SK-N-SH (cell line): ENCODE results near the gene B2M. TPM values are rescaled to one million over a fixed set of nuclear protein-coding genes. Genes with fewer than 3 reads are reported as not detected.
A peak's percentile ranks its signal among the peaks of the same experiment; 100 is the strongest.

Experiments
- CTCF ChIA-PET: fragments of 300-600, 350-600 bp; formaldehyde crosslinking; extraction: SDS; loops from one replicate; lab custom pipeline; 2021; lab: Yijun Ruan, JAX
- POLR2A ChIA-PET: fragments of 350-600 bp; sonication (Branson Sonifier 250); formaldehyde crosslinking; extraction: SDS; loops from one replicate; lab custom pipeline; 2020; ENCODE audit warnings: antibody characterized with exemption, inconsistent platforms; lab: Yijun Ruan, JAX
- DNase-seq: peaks from one replicate; pipeline ENCODE4 v3.0.0; 2012
- H2AFZ ChIP-seq: fragments of 200-600 bp; sonication (generic); 2 replicates; pipeline ENCODE4 v1.8.1; 2016; ENCODE audit warnings: antibody characterized with exemption, mild to moderate bottlenecking, low read depth
- H3F3A ChIP-seq: fragments of 200-600 bp; sonication (generic); replicated peaks from 2 replicates; pipeline ENCODE3; 2016; ENCODE audit warnings: antibody characterized with exemption, mild to moderate bottlenecking; ENCODE audit not compliant: insufficient read depth
- H3K27ac ChIP-seq, 2 experiments: fragments of 200-500 bp in 1 of 2; fragments of 200-600 bp in 1 of 2; sonication (Bioruptor generic) in 1 of 2; sonication (generic), shearing (Covaris generic) in 1 of 2; 2 replicates each; pipeline versions ENCODE4 v1.5.1 to v1.6.1; 2014 to 2016; ENCODE audit warnings: low read depth in 2 of 2, inconsistent platforms in 1 of 2, low read length in 1 of 2, mild to moderate bottlenecking in 1 of 2, mixed read lengths in 1 of 2
- H3K27me3 ChIP-seq: fragments of 200-600 bp; sonication (generic), shearing (Covaris generic); 2 replicates; pipeline ENCODE4 v1.6.1; 2016; ENCODE audit warnings: mixed run types; ENCODE audit not compliant: insufficient read depth
- H3K36me3 ChIP-seq, 2 experiments: fragments of 200-500 bp in 1 of 2; fragments of 200-600 bp in 1 of 2; sonication (Bioruptor generic) in 1 of 2; sonication (generic) in 1 of 2; replicated peaks in 1 of 2; 2 replicates each; pipeline versions ENCODE3 to v1.5.1; 2014 to 2016; ENCODE audit warnings: low read length in 1 of 2, mild to moderate bottlenecking in 1 of 2; ENCODE audit not compliant: insufficient read depth in 2 of 2, control insufficient read depth in 1 of 2
- H3K4me1 ChIP-seq, 2 experiments: fragments of 200-500 bp in 1 of 2; fragments of 200-600 bp in 1 of 2; sonication (Bioruptor generic) in 1 of 2; sonication (generic), shearing (Covaris generic) in 1 of 2; 2 replicates each; pipeline versions ENCODE4 v1.5.1 to v1.6.1; 2014 to 2016; ENCODE audit warnings: low read depth in 1 of 2, low read length in 1 of 2, mixed run types in 1 of 2; ENCODE audit not compliant: insufficient read depth in 2 of 2, control insufficient read depth in 1 of 2
- H3K4me2 ChIP-seq: fragments of 200-600 bp; sonication (generic), shearing (Covaris generic); 2 replicates; pipeline ENCODE4 v1.6.1; 2017; ENCODE audit warnings: mixed run types
- H3K4me3 ChIP-seq, 2 experiments: fragments of 200-500 bp in 1 of 2; fragments of 200-600 bp in 1 of 2; sonication (Bioruptor generic) in 1 of 2; sonication (generic), shearing (Covaris generic) in 1 of 2; 2 replicates each; pipeline versions ENCODE4 v1.5.1 to v1.8.1; 2014 to 2016; ENCODE audit warnings: low read depth in 2 of 2, inconsistent platforms in 1 of 2, low read length in 1 of 2, mild to moderate bottlenecking in 1 of 2, mixed read lengths in 1 of 2, moderate library complexity in 1 of 2
- H3K79me2 ChIP-seq: fragments of 200-600 bp; sonication (generic); 2 replicates; pipeline ENCODE4 v1.8.1; 2017; ENCODE audit warnings: mild to moderate bottlenecking; ENCODE audit not compliant: insufficient read depth
- H3K9ac ChIP-seq: fragments of 200-600 bp; sonication (generic); 2 replicates; pipeline ENCODE4 v1.6.1; 2017; ENCODE audit warnings: mixed run types
- H3K9me2 ChIP-seq: fragments of 200-600 bp; sonication (generic); 2 replicates; pipeline ENCODE4 v1.6.1; 2017; ENCODE audit warnings: mixed run types
- H3K9me3 ChIP-seq: fragments of 200-600 bp; sonication (generic); 2 replicates; pipeline ENCODE4 v1.6.1; 2017; ENCODE audit warnings: mixed run types, mild to moderate bottlenecking, moderate library complexity
- H4K20me1 ChIP-seq: fragments of 200-600 bp; sonication (generic); 2 replicates; pipeline ENCODE4 v1.6.1; 2017; ENCODE audit warnings: mild to moderate bottlenecking, mixed run types; ENCODE audit not compliant: insufficient read depth
- CHD2 ChIP-seq: fragments of 150-350 bp; IDR thresholded peaks from 2 replicates; pipeline ENCODE4 v1.6.1; 2018; ENCODE audit warnings: low read length; ENCODE audit not compliant: partially characterized antibody
- CTCF ChIP-seq: fragments of 200-600 bp; sonication (generic); IDR thresholded peaks from 2 replicates; pipeline ENCODE4 v1.6.1; 2017; ENCODE audit warnings: antibody characterized with exemption, mild to moderate bottlenecking, moderate library complexity
- ELF1 ChIP-seq: IDR thresholded peaks from 2 replicates; pipeline ENCODE4 v1.4.0; 2012
- EP300 ChIP-seq, 2 experiments: IDR thresholded peaks; 2 replicates each; pipeline versions ENCODE4 v1.4.0 to v1.6.1; 2012; ENCODE audit warnings: borderline replicate concordance in 1 of 2, low read depth in 1 of 2, low read length in 1 of 2
- EZH2phosphoT487 ChIP-seq: fragments of 200-600 bp; sonication (generic); IDR thresholded peaks from 2 replicates; pipeline ENCODE4 v1.6.1; 2017; ENCODE audit warnings: low read depth, mixed run types, mild to moderate bottlenecking, antibody characterized with exemption, moderate library complexity, borderline replicate concordance
- FOSL2 ChIP-seq: IDR thresholded peaks from 2 replicates; pipeline ENCODE4 v1.4.0; 2012; ENCODE audit warnings: low read depth, mild to moderate bottlenecking, moderate library complexity, borderline replicate concordance
- GATA2 ChIP-seq: sonication (generic); formaldehyde crosslinking; IDR thresholded peaks from 2 replicates; pipeline ENCODE4 v1.5.0; 2020; ENCODE audit warnings: mild to moderate bottlenecking, missing genetic modification reagents
- IRF3 ChIP-seq: fragments of 150-350 bp; IDR thresholded peaks from 2 replicates; pipeline ENCODE4 v1.6.1; 2016; ENCODE audit warnings: mild to moderate bottlenecking, low read depth, low read length
- MEF2A ChIP-seq: IDR thresholded peaks from 2 replicates; pipeline ENCODE4 v1.4.0; 2012; ENCODE audit warnings: low read depth, borderline replicate concordance
- MXI1 ChIP-seq: IDR thresholded peaks from 2 replicates; pipeline ENCODE4 v1.6.1; 2012; ENCODE audit warnings: mild to moderate bottlenecking, low read depth, low read length, improper control_type of control experiment
- RAD21 ChIP-seq: IDR thresholded peaks from 2 replicates; pipeline ENCODE4 v1.6.1; 2012; ENCODE audit warnings: mild to moderate bottlenecking, low read length
- RCOR1 ChIP-seq: fragments of 150-350 bp; IDR thresholded peaks from 2 replicates; pipeline ENCODE4 v1.6.1; 2017; ENCODE audit warnings: antibody characterized with exemption, low read length
- RXRA ChIP-seq: IDR thresholded peaks from 2 replicates; pipeline ENCODE4 v1.4.0; 2012; ENCODE audit warnings: low read depth, mild to moderate bottlenecking, borderline replicate concordance
- SMC3 ChIP-seq: IDR thresholded peaks from 2 replicates; pipeline ENCODE4 v1.6.1; 2012; ENCODE audit warnings: low read depth, low read length, improper control_type of control experiment
- TAF1 ChIP-seq: IDR thresholded peaks from 2 replicates; pipeline ENCODE4 v1.6.1; 2012; ENCODE audit warnings: low read depth, mild to moderate bottlenecking, low read length, moderate library complexity, borderline replicate concordance
- TCF12 ChIP-seq: IDR thresholded peaks from 2 replicates; pipeline ENCODE4 v1.4.0; 2012
- TEAD4 ChIP-seq: IDR thresholded peaks from 2 replicates; pipeline ENCODE4 v1.4.0; 2012; ENCODE audit warnings: mild to moderate bottlenecking, borderline replicate concordance; ENCODE audit not compliant: insufficient read depth
- WGBS: methylation state at CpG from one replicate; pipeline ENCODE4 v1.1.6; 2017; ENCODE audit warnings: low lambda C conversion rate; 5-methylcytosine and 5-hydroxymethylcytosine counted together
- polyA plus RNA-seq, 3 experiments: library from polyadenylated mRNA; depleted of rRNA; stranded (reverse); fragments of >200 nt; gene quantifications; 2 replicates each; pipeline ENCODE4 v1.2.3, GENCODE V29; 2012
- TF ChIP-seq, protein P1 (sequence below): IDR thresholded peaks from 2 replicates; pipeline ENCODE4 v1.4.0; 2012; ENCODE audit warnings: low read depth, borderline replicate concordance
- TF ChIP-seq, protein P2 (sequence below): IDR thresholded peaks from 2 replicates; pipeline ENCODE4 v1.4.0; 2012; ENCODE audit warnings: low read depth
- TF ChIP-seq, protein P3 (sequence below): IDR thresholded peaks from 2 replicates; pipeline ENCODE4; 2012
- TF ChIP-seq, protein P4 (sequence below): IDR thresholded peaks from 2 replicates; pipeline ENCODE4 v1.6.1; 2012; ENCODE audit warnings: mild to moderate bottlenecking, low read depth, low read length, moderate library complexity

The B2M gene
- polyA plus RNA-seq, 1 of the 3 experiments (the other 2 are of a cell fraction): 1,193 TPM

DNA sequence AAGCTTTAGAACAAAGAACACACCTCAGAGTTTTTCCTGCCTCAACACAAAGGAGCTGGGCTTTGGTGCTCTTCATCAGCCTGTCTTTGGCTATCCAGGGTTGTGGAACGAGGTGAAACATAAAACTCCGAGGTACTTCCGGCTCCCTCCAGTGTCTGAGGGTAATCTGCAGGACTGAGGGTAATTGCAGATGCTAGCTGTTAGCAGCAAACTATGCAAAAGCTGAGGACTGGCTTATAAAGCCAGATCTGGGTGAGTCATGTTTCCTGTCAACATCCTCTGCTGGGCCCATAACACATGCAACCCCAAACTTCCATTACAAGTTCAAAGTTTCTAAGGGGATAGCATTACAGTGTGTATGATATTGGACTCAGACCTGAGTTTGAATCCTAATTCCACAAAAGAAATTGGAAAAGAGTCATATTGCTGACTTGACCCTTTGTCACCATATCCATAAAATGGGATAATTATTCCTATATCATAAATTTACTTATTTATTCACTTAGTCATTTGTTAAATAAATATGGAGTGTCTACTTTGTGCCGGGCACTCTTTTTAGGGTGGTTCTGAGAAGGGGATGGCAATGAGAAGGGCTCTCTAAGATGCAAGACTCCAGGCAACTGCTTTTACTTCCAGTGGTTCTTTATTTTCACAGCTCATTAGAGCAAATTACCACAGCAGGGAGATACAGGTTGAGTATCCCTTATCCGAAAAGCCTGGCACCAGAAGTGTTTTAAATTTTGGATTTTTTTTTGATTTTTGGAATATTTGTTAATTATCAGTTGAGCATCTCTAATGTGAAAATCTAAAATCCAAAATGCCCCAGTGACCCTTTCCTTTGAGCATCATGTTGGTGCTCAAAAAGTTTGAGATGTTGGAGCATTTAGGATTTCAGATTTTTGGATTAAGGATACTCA, 15.5 kb downstream of the B2M start:
- Histone ChIP-seq H3K4me3 (no peak overlapping the region), H3F3A (peaks cover 19% of the 10 kb centered on the region), H3K9me2 (no peaks in the 10 kb centered on the region), H4K20me1 (no peaks in the 10 kb centered on the region), H3K27me3 (no peaks in the 10 kb centered on the region), H3K79me2 (peaks cover 14% of the 10 kb centered on the region; the same call in 1 of the 2 replicates), H3K27ac (peak overlapping the region; percentile 96 to 97), H3K9ac (no peak overlapping the region; the same call in 1 of the 2 replicates), H3K4me2 (peak overlapping the region; percentile 34; the same call in 1 of the 2 replicates), H3K36me3 (peaks cover 5% of the 10 kb centered on the region in 2 experiments), H2AFZ (peak overlapping the region; percentile 65), H3K9me3 (no peaks in the 10 kb centered on the region), H3K4me1 (peaks cover 6 to 17% of the 10 kb centered on the region in 2 experiments; a peak in 3 of 4 replicates)
- ChIA-PET CTCF (interaction anchor here (0.7 to 1.1 kb wide), 3 partner anchors 11 to 16 kb away, joined by 3 to 5 read pairs (median 3); partner anchors contain the start of genes B2M and PATL2), POLR2A (interaction anchor here (0.6 to 3.0 kb wide), 4 partner anchors 13 to 869 kb away, joined by 3 to 19 read pairs (median 3); partner anchors contain the start of genes B2M and PATL2)
- 34% methylated on average over 5 of the region's 5 CpGs for WGBS
- no peak for DNase-seq
- TF ChIP-seq, protein P1, sequence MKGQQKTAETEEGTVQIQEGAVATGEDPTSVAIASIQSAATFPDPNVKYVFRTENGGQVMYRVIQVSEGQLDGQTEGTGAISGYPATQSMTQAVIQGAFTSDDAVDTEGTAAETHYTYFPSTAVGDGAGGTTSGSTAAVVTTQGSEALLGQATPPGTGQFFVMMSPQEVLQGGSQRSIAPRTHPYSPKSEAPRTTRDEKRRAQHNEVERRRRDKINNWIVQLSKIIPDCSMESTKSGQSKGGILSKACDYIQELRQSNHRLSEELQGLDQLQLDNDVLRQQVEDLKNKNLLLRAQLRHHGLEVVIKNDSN: no peak
- TF ChIP-seq, protein P2, sequence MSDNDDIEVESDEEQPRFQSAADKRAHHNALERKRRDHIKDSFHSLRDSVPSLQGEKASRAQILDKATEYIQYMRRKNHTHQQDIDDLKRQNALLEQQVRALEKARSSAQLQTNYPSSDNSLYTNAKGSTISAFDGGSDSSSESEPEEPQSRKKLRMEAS: peak; percentile 56
- TF ChIP-seq EP300 (IDR thresholded peaks at IDR 0.05; ENCODE audit: borderline replicate concordance in 1 of 2, low read depth in 1 of 2, low read length in 1 of 2) (peak in 1 of 2 experiments; percentile 39; a peak in 1 of 4 replicates), SMC3 (no peak), TAF1 (peak; percentile 65; the same call in 1 of the 2 replicates), MXI1 (no peak), GATA2 (CRISPR knock-in tag) (no peak), RXRA (0 out of 2 replicates have a peak, but pooled peaks have one; percentile 22), TCF12 (peak; percentile 74), RAD21 (no peak), RCOR1 (no peak), IRF3 (no peak), ELF1 (peak; percentile 56; the same call in 1 of the 2 replicates), EZH2phosphoT487 (no peak), FOSL2 (peak; percentile 92), CHD2 (no peak), CTCF (no peak), MEF2A (no peak), TEAD4 (peak; percentile 52; the same call in 1 of the 2 replicates)
- TF ChIP-seq, protein P3, sequence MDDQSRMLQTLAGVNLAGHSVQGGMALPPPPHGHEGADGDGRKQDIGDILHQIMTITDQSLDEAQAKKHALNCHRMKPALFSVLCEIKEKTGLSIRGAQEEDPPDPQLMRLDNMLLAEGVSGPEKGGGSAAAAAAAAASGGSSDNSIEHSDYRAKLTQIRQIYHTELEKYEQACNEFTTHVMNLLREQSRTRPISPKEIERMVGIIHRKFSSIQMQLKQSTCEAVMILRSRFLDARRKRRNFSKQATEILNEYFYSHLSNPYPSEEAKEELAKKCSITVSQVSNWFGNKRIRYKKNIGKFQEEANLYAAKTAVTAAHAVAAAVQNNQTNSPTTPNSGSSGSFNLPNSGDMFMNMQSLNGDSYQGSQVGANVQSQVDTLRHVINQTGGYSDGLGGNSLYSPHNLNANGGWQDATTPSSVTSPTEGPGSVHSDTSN: peak; percentile 80; the same call in 1 of the 2 replicates
- TF ChIP-seq, protein P4, sequence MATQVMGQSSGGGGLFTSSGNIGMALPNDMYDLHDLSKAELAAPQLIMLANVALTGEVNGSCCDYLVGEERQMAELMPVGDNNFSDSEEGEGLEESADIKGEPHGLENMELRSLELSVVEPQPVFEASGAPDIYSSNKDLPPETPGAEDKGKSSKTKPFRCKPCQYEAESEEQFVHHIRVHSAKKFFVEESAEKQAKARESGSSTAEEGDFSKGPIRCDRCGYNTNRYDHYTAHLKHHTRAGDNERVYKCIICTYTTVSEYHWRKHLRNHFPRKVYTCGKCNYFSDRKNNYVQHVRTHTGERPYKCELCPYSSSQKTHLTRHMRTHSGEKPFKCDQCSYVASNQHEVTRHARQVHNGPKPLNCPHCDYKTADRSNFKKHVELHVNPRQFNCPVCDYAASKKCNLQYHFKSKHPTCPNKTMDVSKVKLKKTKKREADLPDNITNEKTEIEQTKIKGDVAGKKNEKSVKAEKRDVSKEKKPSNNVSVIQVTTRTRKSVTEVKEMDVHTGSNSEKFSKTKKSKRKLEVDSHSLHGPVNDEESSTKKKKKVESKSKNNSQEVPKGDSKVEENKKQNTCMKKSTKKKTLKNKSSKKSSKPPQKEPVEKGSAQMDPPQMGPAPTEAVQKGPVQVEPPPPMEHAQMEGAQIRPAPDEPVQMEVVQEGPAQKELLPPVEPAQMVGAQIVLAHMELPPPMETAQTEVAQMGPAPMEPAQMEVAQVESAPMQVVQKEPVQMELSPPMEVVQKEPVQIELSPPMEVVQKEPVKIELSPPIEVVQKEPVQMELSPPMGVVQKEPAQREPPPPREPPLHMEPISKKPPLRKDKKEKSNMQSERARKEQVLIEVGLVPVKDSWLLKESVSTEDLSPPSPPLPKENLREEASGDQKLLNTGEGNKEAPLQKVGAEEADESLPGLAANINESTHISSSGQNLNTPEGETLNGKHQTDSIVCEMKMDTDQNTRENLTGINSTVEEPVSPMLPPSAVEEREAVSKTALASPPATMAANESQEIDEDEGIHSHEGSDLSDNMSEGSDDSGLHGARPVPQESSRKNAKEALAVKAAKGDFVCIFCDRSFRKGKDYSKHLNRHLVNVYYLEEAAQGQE: peak; percentile 52
